NCI-H1105 treated with DMSO at 0.1 percent for 48 hours (cell line): ENCODE data around the gene NRG2.

Source experiments
- DNase-seq: peaks from one replicate; lab custom pipeline; 2025; lab: John Stamatoyannopoulos, UW

NRG2 gene

DNA sequence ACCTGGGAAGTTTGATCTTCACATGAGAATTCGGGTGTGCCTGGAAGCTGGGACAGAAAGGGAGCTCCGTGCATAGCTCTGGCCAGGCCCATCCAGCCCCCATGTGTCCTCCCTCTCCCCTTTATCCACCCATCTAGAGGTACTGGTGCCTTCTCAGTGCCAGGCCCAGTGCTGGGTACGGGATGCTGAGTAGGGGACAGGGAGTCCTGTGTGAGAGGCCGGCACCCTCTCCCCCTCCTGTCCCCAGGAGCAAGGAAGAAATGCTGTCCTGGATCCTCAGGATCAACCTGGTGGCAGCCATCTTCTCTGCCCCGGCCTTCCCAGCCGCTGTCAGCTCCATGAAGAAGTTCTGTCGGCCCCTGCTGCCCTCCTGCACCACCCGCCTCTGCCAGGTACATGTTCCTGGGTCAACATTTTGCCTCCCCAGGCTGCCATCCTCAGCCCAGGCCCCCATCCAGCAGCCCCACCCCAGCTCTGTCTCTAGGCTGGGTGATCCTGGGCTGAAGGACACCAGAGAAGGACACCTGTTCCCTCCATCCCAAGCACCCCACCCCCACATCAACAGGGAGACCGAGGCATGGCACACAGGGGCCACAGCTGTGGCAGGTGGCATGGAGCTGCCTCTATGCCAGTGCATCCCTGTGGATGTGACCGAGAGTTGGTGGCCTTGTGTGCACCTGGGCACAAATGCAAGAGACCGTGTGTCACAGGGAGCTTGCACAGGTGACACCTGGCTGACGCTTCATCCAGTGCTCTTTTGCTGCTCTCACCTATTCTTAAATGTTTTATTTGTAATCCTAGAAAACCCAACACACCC lies 204.5 kb downstream of the NRG2 start:
- DNase-seq = no peak

DNA sequence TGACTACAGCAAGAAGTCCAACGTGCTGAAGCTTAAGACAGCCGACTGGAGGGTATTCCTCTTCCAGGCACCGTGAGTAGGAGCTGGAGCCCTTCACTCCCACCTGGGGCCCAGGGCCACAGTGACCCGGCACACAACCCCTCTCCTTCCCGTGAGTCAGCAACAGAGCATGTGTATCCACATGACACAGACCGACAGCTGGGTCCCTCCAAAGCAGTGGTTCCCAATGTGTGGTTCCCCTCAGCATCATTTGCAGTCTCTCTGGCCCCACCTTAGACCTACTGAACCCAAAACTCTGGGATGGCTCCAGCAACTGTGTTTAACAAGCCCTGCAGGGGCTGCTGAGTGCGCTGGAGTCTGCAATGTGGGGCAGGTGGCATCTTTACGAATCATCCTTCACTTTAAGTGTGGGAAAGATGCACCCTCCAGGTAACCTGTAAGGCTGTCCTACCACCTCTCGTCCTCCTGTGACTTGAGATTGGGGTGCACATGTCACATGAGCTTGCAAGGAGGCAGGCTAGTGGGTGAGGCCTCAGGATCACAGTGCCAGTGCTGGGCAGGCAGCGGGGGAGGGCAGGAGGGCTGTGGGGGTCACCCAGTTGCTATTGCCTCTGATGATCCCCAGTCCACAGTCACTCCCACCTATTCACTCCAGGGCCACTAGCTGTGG lies 205.3 kb downstream of the NRG2 start:
- DNase-seq = no peak

DNA sequence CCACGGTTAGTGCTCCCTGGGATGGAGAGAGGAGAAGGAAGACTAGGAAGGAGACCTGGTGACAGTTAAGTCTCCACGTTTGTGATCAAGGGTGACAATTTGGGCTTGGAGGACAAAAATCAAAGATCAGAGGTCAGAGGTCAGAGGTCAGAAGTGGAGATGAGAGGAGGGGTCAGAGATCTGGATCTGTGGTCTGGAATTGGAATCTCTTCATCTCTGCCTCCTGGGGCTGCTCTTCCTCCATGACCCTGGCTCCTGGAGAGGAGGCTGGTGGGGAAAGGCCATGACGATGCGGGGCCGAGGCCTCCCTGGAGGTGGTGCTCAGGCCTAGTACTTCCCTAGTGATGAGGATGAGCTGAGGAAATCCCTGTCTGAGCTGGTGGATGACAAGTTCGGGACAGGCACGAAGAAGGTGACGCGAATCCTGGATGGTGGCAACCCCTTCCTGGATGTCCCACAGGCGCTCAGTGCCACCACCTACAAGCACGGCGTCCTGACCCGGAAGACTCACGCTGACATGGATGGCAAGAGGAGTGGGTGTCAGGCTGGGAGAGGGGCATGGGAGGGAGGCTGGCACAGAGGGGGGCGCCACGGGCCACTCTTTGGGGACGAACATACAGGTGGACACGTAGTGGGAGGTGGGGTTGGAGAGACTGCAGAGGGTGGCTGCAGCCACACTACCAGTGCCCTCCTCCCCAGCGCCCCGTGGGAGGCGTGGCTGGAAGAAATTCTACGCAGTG lies 206.5 kb downstream of the NRG2 start:
- DNase-seq = no peak

DNA sequence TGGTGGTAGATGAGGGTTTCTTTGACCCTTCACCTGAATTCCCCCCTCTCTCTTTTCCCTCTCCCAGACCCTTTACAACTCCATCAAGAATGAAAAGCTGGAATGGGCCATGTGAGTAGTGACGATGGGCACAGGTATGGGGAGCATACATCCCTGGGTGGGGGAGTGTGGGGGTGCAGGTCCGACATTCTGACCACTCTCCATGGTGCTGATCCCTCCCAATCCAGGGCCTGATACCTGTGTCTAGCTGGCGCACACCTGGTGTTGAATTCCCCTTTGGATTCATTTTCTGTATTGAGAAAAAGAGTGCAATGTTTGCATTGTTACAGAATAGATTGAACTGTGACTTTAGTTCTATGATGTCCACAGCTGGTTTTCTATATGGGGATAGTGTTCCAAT lies 207.4 kb downstream of the NRG2 start:
- DNase-seq = no peak

DNA sequence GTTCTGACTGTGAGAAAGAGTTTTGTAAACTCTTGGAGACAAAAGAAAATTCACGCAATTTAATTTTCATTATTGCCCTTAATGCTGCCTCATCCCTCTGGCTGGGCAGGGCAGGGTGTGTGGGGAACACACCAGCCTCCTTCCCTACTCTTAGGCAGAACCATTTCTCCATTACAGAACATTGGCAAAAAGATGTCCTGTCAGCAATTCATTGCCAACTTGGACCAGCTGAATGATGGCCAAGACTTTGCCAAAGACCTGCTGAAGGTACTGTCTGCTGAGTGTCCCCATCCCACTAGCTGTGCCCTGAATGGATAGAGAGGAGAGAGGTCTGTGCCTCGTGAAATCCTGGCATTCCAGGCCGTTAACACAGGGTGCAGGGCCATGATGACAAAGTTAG lies 209.6 kb downstream of the NRG2 start:
- no peak for DNase-seq

DNA sequence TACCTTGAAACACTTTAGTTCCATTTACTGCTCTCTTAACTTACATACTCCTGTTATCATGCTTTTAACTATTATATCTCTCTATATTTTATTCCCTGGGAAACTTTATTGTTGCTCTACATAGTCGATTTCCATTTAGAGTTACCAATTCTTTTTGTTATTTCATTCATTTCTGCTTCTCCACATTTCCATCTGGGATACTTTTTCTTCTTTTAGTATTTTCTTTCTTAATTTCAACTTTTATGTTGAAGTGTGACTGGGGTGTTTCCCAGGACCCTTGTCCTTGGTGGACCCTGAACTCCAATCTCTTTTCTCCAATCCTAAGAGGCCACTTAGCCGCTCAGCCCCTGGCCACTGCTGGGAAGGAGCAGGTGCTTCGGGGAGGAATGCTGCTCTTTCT lies 211.5 kb downstream of the NRG2 start:
- no peak for DNase-seq

DNA sequence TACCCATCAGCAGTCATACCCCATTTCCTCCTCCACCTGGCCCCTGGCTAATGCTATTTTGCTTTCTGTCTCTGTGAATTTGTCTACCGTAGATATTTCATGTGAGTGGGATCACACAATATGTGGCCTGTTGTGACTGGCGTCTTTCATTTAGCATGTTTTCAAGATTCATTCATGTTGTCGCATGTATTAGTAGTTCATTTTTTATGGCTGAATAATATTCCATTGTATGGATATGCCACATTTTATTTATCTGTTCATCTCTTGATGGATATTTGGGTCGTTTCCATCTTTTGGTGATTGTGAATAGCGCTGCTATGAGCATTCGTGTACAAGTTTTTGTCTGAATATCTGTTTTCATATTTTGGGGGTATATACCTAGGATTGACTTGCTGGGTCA lies 213.6 kb downstream of the NRG2 start:
- DNase-seq = no peak

DNA sequence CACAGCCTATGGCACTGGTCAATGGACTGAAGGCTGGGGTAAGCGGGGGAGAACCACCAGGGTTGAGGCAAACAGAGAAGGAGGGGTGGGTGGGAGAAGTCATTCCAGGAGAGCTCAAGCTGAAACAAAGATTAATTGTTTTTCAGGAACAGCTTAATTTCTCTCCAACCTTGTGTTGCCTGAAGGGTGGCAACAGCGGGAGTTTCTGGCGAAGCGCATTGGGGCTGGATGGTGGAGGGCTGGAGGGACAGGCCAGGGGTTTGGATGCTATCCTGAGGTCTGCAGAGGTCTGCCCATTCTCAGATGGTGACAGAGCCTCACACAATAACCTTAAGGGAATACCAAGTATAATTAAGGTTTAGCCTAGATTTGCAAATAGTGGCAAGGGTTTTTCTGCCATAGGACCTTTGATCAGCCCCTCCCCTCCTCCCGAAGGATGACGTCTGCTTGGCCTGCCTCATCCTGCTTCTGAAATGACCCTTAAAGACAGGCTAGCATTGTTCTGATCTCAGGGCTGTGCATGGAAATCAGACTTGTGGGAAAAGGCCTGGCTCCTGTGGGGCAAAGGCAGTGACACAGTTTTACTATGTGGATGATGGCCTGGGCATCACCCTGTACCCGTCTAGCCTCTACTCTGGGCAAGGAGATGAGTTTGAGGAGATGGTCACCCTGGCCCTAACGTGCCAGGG lies 214.7 kb downstream of the NRG2 start:
- no peak for DNase-seq

DNA sequence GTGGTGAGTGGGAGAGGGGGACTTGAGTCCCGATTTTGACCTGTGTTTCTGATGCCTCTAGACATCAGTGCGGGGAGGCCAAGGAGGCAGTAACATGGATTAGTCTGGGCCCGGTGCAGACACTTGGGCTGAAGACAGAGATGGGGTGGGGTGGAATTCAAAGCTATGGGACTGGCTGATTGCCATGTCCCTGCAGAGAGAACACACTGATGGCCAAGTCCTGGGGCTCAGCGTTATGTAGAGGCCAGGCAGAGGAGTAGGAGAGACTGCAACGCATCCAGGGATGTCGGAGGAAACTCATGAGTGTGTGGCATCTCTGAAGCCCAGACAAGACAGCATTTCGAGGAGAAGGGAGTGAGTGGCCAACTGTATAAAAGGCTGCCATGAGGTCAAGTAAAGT lies 217.4 kb downstream of the NRG2 start:
- no peak for DNase-seq

DNA sequence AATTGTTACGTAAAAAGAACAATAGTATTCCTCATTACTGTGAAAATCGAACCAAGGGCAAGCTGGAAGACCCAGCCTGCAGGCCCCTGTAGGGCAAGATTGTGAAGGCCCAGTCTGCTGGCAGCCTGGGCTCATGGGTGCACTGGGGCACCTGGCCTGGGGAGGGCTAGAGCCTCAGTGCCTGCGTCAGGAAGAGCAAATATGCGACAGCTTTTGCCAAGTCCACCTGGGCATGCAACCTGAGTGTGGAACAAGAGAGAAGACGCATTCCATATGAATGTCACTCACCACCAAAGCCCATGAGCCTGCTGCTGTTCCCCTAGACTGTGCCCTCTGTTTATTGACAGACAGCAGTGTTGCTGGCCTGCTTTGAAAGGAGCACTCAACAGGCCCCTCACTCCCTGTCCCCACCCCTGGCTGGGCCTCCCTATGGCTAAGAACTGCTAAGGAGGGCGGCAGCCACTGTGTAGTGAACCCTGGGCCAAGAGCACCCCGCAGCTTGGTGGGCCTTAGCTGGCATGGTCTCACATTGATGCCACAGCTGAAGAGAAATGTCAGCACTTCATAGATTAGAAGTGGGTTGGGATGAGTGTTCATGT lies 219.2 kb downstream of the NRG2 start:
- no peak for DNase-seq

DNA sequence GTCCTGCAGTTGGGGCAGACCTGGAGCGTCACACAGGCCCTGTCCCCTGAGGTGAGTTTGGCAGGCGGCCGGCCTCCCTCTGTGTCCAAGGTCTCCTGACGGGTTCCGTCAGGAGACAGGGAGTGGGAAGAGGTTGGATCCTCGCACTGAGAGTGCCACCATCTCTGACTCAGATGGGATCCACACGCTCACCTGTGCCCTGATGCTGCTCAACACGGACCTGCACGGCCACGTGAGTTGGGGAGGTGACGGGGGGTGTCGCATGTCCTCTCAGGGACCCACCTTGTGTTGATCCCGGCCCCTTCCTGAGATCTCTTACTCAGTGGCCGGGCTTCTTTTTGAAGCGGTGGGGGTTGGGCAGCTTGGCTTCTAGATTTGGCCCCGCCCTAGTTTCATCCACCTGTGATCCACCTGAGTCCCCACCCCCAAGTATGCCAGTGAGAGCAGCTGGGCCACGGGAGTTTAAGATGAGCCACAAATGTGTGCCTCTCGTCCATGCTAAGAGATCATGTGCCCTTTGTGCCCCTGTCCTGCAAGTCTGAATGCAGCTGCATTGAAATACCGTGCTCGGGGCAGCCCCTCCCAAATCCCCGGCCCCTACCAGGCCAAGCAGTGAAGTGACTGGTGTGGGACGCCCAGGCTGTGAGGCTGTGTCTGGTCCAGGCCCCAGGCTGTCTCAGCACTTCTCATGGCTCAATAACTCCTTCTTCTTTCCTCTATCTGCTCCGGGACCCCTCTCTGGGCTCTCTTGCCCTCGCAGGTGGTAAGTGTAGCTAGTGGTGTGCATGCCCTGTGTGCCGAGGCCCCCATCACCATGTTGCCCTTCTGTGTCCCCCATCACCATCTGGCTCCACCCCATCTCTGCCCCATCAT lies 220.3 kb downstream of the NRG2 start:
- no peak for DNase-seq

DNA sequence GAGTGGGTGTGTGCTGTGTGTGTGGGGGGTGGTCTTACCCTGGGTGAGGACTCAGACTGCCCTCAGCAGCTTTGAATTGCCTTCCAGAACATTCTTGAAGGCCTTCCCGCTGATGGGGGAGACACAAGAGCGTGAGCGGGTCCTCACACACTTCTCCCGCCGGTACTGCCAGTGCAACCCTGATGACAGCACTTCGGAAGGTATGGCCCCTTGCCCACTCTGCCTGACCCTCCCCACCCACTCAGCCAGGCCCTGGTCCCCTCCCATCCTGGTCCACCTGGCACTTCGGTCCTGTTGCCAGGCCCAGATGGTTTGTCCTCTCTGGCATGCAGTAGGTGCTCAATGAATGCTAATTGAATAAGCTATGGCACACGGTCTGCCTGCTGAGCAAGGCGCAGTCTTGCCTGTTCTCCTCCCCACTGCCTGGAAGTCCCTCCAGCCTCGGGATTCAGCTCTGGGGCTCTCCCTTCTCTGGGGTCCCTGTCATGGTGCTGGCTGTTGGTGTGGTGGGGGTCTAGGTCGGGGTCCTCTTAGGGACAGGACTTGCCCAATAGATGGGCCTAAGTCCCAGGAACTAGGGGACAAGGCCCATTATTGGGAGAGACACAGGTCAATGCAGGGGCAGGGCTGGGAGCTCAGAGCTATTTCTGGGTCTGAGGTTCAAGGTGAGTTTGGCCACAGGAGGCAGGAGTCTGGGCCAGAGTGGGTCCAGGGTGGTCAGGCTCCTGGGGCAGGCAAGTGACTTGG lies 221.1 kb downstream of the NRG2 start:
- DNase-seq = no peak

DNA sequence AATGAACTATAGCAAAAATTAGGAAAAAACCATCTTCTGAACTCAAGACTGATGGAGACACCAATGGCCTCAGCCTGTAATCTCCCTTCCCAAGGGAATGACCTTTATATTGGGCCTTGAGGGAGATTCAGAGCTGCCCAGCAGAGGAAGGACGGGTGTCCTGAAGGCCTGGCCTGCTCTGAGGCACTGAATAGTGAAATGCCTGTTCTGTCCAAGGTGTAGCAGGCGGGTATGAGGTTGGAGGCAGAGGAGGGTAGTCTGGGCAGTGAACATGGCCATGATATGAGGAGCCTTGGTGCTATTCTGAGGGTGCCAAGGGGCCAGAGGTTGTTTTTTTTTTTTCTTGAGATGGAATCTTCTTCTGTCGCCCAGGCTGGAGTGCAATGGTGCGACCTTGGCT lies 222.5 kb downstream of the NRG2 start:
- no peak for DNase-seq

DNA sequence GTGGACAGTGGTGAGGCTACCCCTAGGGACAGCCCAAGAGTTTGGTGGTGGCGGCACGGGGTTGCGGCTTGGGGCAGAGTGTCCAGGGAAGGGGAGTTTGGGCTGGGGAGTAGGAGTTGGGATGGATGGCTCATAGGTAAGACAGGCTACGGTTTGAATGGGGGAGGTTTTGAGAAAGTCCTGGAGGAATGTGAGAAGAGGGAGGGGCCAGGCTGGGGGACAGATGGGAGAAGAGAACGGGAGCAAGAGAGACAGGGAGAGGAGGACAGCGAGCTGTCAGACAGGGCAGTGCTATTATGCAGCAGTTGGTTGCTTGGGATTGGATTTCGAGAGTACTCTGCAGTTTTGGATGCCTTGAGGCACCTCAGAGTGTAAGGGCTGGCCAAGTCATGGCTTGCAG lies 223.0 kb downstream of the NRG2 start:
- DNase-seq = no peak

DNA sequence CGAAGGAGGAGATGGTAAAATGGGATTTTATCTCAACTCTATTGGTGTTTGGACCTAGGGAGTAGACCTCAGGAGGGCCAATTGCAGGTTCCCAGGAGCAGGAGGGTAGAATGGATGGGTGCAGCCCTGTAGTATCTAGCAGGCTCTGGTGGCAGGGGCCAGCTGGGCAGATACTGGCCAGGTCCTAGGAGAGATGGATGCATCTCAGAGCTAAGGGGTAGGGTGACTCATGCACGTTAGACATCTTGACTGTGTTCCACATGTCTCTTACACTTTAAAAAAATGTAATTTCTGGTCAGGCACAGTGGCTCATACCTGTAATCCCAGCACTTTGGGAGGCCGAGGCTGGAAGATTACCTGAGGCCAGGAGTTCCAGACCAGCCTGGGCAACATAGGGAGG lies 225.1 kb downstream of the NRG2 start:
- no peak for DNase-seq

DNA sequence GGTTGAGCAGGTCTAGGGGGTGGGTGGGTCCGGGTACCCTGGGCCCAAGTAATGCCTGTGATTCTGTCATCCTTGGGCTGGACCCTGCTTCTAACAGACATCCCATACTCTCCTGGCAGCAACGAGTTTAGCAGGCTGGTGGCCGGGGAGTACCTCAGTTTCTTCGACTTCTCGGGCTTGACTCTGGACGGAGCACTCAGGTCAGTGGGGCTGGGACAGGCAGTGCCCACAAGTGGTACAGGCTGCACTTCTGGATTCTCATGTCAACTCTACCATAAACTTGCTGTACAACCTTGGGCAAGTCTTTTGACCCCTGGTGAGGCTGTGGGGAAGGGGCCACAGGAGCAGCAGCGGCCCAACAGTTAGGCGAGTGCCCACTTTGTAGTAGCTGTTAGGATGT lies 225.7 kb downstream of the NRG2 start:
- DNase-seq = no peak

DNA sequence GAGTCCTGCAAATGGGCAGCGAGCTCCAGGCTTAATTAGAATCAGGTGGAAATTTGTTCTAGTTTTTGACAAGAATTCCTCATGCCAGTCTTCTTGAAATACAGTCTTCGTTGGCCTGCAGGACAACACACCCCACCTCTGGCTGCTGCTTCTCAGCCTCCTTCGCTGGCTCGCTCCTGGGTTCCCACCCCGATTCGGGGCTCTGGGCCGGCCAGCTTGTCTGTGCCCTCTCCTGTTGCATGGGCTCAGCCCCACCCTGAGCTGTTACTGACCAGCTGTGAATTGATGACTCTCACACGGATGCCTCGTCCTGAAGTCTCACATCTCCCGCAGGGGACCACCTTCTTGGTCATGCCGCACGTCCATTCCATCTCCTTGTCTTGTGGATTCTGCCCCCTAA lies 226.5 kb downstream of the NRG2 start:
- no peak for DNase-seq

DNA sequence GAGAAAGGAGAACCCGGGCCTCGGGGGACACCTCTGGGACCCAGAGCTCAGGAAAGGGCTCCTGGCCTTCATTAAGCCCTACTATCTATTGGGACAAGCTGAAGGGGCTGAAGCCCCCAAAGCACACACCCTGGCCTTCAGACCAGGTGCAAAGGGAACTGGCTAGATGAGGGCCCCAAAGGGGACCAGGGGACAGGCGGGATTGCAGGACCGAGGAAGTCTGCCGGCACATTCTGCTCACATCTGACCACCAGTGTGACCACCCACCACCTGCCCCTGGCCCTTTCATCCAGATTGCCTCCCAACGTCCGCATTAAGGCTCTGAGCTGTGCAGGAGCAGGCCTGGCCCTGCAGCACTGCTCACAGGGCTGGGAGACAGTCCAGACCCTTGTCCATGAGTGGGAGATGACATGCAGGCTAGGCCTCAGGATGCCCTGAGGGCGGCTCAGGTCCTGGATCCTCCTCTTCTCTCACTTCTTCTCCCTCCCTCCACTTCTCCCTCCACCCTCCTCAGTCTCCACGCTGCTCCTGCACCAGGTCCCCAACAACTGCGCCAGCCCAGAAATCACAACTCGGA lies 228.3 kb downstream of the NRG2 start:
- no peak for DNase-seq

DNA sequence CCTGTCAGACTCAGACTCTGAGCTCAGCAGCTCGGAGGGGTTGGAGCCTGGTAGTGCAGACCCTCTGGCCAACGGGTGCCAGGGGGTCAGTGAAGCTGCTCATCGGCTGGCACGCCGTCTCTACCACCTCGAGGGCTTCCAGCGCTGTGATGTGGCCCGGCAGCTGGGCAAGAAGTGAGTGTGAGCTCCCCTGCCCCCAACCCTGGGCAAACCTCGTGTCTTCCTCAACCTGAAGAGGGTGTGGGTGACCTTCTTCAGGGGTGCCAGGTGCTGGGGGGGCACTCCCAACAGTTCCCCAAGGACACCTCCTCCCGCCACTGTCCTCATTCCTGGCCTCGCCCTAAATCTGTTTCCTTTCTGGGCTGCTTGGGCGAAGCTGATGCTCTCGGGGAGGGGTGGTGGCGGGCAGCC lies 228.9 kb downstream of the NRG2 start:
- no peak for DNase-seq
